K562 (cell line): Measurements from ENCODE around the gene LRP2. TPM values are rescaled to one million over a fixed set of nuclear protein-coding genes. Genes with fewer than 3 reads are reported as not detected.

Source experiments
- ATAC-seq: fragments of 200-7000 bp; cut with Tn5 transposase; 3 replicates; pipeline ENCODE4 v1.9.1; 2020; ENCODE audit warnings: moderate library complexity
- BruUV-seq: library from RNA; stranded (reverse); fragments of 400-500 nt; replicated peaks from 2 replicates; lab custom pipeline; 2021; lab: Mats Ljungman, UMichigan
- CTCF ChIA-PET: fragments of 300-600 bp; formaldehyde crosslinking; extraction: SDS; loops from one replicate; lab custom pipeline; 2021; ENCODE audit warnings: low intra/inter-chr PET ratio; lab: Yijun Ruan, JAX
- POLR2A ChIA-PET: fragments of 300-600, 350-650 bp; sonication (Branson Sonifier 250); formaldehyde crosslinking; extraction: SDS; loops from one replicate; lab custom pipeline; 2021; ENCODE audit warnings: antibody characterized with exemption, inconsistent platforms; lab: Yijun Ruan, JAX
- DNase-seq, 4 experiments: peaks; one replicate each; pipeline versions ENCODE4 v3.0.0 to v3.0.0-alpha.2; 2011 to 2018; ENCODE audit warnings: low spot score in 3 of 4, mixed read lengths in 3 of 4; ENCODE audit errors: extremely low read depth in 1 of 4
- FAIRE-seq: peaks from 2 replicates; lab custom pipeline; 2011; peaks lifted over from hg19 to GRCh38; lab: Jason Lieb, UNC
- H2AFZ ChIP-seq: 2 replicates; pipeline ENCODE4 v1.6.0; 2011; ENCODE audit warnings: low read depth, low read length, control low read depth, inconsistent platforms
- H3K27ac ChIP-seq: fragments of 200-600 bp; 3 replicates; pipeline ENCODE4 v1.8.0; 2011; ENCODE audit warnings: low read depth, mild to moderate bottlenecking, control low read depth, inconsistent platforms, low read length, moderate library complexity, mixed read lengths; ENCODE audit errors: extremely low read depth
- H3K27me3 ChIP-seq, 2 experiments: fragments of 300-600 bp in 1 of 2; 2 replicates in 1 of 2; 3 replicates in 1 of 2; pipeline versions ENCODE4 v1.6.0 to v1.8.0; 2011; ENCODE audit warnings: inconsistent platforms in 2 of 2, low read length in 2 of 2, mild to moderate bottlenecking in 1 of 2, mixed read lengths in 1 of 2, moderate library complexity in 1 of 2; ENCODE audit not compliant: control insufficient read depth in 2 of 2, insufficient read depth in 2 of 2
- H3K36me3 ChIP-seq: fragments of 300-600 bp; 3 replicates; pipeline ENCODE4 v1.8.0; 2011; ENCODE audit warnings: mild to moderate bottlenecking, low read length, inconsistent platforms; ENCODE audit not compliant: control insufficient read depth, insufficient read depth
- H3K4me1 ChIP-seq, 2 experiments: fragments of 200-600 bp in 1 of 2; replicated peaks in 1 of 2; 2 replicates in 1 of 2; 3 replicates in 1 of 2; pipeline versions ENCODE4 v1.5.1 to v1.8.0; 2011; ENCODE audit warnings: inconsistent platforms in 2 of 2, low read length in 2 of 2, mild to moderate bottlenecking in 1 of 2, mixed read lengths in 1 of 2, moderate library complexity in 1 of 2; ENCODE audit not compliant: control insufficient read depth in 2 of 2, insufficient read depth in 2 of 2
- H3K4me2 ChIP-seq: 2 replicates; pipeline ENCODE4 v1.6.1; 2011; ENCODE audit warnings: low read length, control low read depth, inconsistent platforms, mixed read lengths; ENCODE audit not compliant: insufficient read depth
- H3K4me3 ChIP-seq: fragments of 200-600 bp; sonication (generic), shearing (Covaris generic); 2 replicates; pipeline ENCODE4 v1.5.1; 2016; ENCODE audit warnings: control low read depth, inconsistent platforms
- H3K79me2 ChIP-seq: fragments of 200-600 bp; 3 replicates; pipeline ENCODE4 v1.8.0; 2011; ENCODE audit warnings: low read length, inconsistent platforms; ENCODE audit not compliant: control insufficient read depth, insufficient read depth
- H3K9ac ChIP-seq, 2 experiments: 2 replicates each; pipeline versions ENCODE4 v1.6.0 to v1.6.1; 2011; ENCODE audit warnings: low read depth in 2 of 2, low read length in 2 of 2, control low read depth in 1 of 2, inconsistent platforms in 1 of 2, mild to moderate bottlenecking in 1 of 2, mixed read lengths in 1 of 2; ENCODE audit not compliant: insufficient read depth in 1 of 2
- H3K9me1 ChIP-seq: one replicate; pipeline ENCODE4 v1.6.0; 2011; ENCODE audit warnings: inconsistent platforms, mild to moderate bottlenecking, low read length, moderate library complexity; ENCODE audit not compliant: control insufficient read depth, insufficient read depth
- H3K9me3 ChIP-seq: replicated peaks from 2 replicates; pipeline ENCODE4 v1.5.1; 2011; ENCODE audit warnings: low read depth, low read length, inconsistent platforms; ENCODE audit not compliant: control insufficient read depth, insufficient read depth
- H4K20me1 ChIP-seq: replicated peaks from 2 replicates; pipeline ENCODE4 v1.6.1; 2011; ENCODE audit warnings: low read length, inconsistent platforms, mixed read lengths; ENCODE audit not compliant: control insufficient read depth, insufficient read depth
- CEBPG ChIP-seq, 3 experiments: fragments of 200-800 bp in 1 of 3; sonication (Bioruptor generic) in 1 of 3; sonication (generic) in 1 of 3; formaldehyde crosslinking in 1 of 3; IDR thresholded peaks in 2 of 3; conservative IDR thresholded peaks in 1 of 3; 2 replicates each; pipeline versions ENCODE4 v1.6.1 to v1.8.0; 2016 to 2022; ENCODE audit warnings: missing compliant biosample characterization in 2 of 3, missing genetic modification characterization in 2 of 3, mild to moderate bottlenecking in 1 of 3, missing genetic modification reagents in 1 of 3
- CHCHD3 ChIP-seq: fragments of 250-450 bp; sonication (Bioruptor Pico); IDR thresholded peaks from 2 replicates; pipeline ENCODE4 v2.1.2; 2022; ENCODE audit warnings: mild to moderate bottlenecking
- CTBP1 ChIP-seq: fragments of 450-650 bp; IDR thresholded peaks from 2 replicates; pipeline ENCODE4 v1.6.1; 2016; ENCODE audit warnings: borderline replicate concordance
- DLX4 ChIP-seq: fragments of 250-450 bp; sonication (Bioruptor Pico); IDR thresholded peaks from 2 replicates; pipeline ENCODE4 v1.6.1; 2021; ENCODE audit warnings: mild to moderate bottlenecking
- GABPA ChIP-seq: fragments of 200-800 bp; sonication (Bioruptor generic); conservative IDR thresholded peaks from 2 replicates; pipeline ENCODE4 v1.6.1; 2016; ENCODE audit warnings: low read depth, missing genetic modification characterization, missing compliant biosample characterization
- GTF2F1 ChIP-seq: IDR thresholded peaks from 2 replicates; pipeline ENCODE4 v1.6.1; 2011; ENCODE audit warnings: low read depth, low read length, improper control_type of control experiment
- HNRNPUL1 ChIP-seq: fragments of 200-400 bp; formaldehyde crosslinking; IDR thresholded peaks from 2 replicates; pipeline ENCODE4 v1.6.1; 2017; ENCODE audit warnings: low read length
- ILK ChIP-seq: fragments of 450-650 bp; IDR thresholded peaks from 2 replicates; pipeline ENCODE4 v1.6.1; 2016; ENCODE audit warnings: missing genetic modification characterization, low read depth, mild to moderate bottlenecking, missing compliant biosample characterization, moderate library complexity, borderline replicate concordance
- JUN ChIP-seq, 2 experiments: sonication (generic) in 1 of 2; formaldehyde crosslinking in 1 of 2; IDR thresholded peaks; 2 replicates each; pipeline versions ENCODE4 v1.6.1 to v1.8.0; 2012 to 2022; ENCODE audit warnings: borderline replicate concordance in 2 of 2, mild to moderate bottlenecking in 2 of 2, improper control_type of control experiment in 1 of 2, low read depth in 1 of 2, low read length in 1 of 2, missing genetic modification reagents in 1 of 2
- KDM4B ChIP-seq, 2 experiments: fragments of 450-650 bp in 1 of 2; sonication (generic) in 1 of 2; IDR thresholded peaks; 2 replicates each; pipeline ENCODE4 v1.6.1; 2016 to 2017; ENCODE audit warnings: borderline replicate concordance in 2 of 2, antibody characterized with exemption in 1 of 2, low read depth in 1 of 2, mild to moderate bottlenecking in 1 of 2
- MAFG ChIP-seq: fragments of 450-650 bp; conservative IDR thresholded peaks from 2 replicates; pipeline ENCODE4 v1.6.1; 2016; ENCODE audit warnings: missing genetic modification characterization, missing compliant biosample characterization
- MEIS2 ChIP-seq: fragments of 450-650 bp; IDR thresholded peaks from 2 replicates; pipeline ENCODE4 v1.6.1; 2014; ENCODE audit warnings: mild to moderate bottlenecking; ENCODE audit not compliant: partially characterized antibody
- MTA2 ChIP-seq: fragments of 450-650 bp; IDR thresholded peaks from 2 replicates; pipeline ENCODE4 v1.6.1; 2016; ENCODE audit warnings: low read depth
- NCOA1 ChIP-seq: fragments of 450-650 bp; IDR thresholded peaks from 2 replicates; pipeline ENCODE4 v1.6.1; 2016; ENCODE audit warnings: low read depth
- NCOR1 ChIP-seq: fragments of 450-650 bp; IDR thresholded peaks from 2 replicates; pipeline ENCODE4 v1.6.1; 2016; ENCODE audit warnings: mild to moderate bottlenecking, moderate library complexity
- NKRF ChIP-seq: fragments of 450-650 bp; IDR thresholded peaks from 2 replicates; pipeline ENCODE4 v1.6.1; 2016; ENCODE audit warnings: borderline replicate concordance
- PHF8 ChIP-seq: fragments of 200-600 bp; sonication (generic); IDR thresholded peaks from 2 replicates; pipeline ENCODE4 v1.6.1; 2012; ENCODE audit warnings: mixed run types, mild to moderate bottlenecking, inconsistent platforms, low read length, moderate library complexity, borderline replicate concordance
- ZNF561 ChIP-seq: fragments of 450-650 bp; formaldehyde crosslinking; conservative IDR thresholded peaks from 2 replicates; pipeline ENCODE4 v1.4.0; 2020; ENCODE audit warnings: mild to moderate bottlenecking, moderate library complexity
- WGBS: fragments of 100-300 bp; shearing (Covaris generic); methylation state at CpG from one replicate; pipeline ENCODE4 v1.1.6; 2016; ENCODE audit warnings: low coverage, mixed read lengths; ENCODE audit not compliant: insufficient coverage; ENCODE audit errors: missing lambda C conversion rate; 5-methylcytosine and 5-hydroxymethylcytosine counted together
- in situ Hi-C: fragments of 300-500 bp; cut with MboI; formaldehyde crosslinking; loops from 4 replicates; pipeline ENCODE4 v1.15.0; 2018; ENCODE audit warnings: inconsistent platforms, mixed read lengths
- intact Hi-C: fragments of 100-400 bp; cut with micrococcal nuclease; formaldehyde crosslinking; loops from 2 replicates; pipeline ENCODE4 v1.14.2; 2022
- polyA plus RNA-seq, 8 experiments: library from polyadenylated mRNA; depleted of rRNA in 4 of 8; stranded (reverse) in 5 of 8; unstranded in 3 of 8; fragments of >200 nt; fragmentation: Nextera tagmentation in 2 of 8; fragmentation: Illumina TruSeq in 1 of 8; extraction: Ambion mirVana in 2 of 8; extraction: Trizol in 1 of 8; gene quantifications; 2 replicates each; pipeline versions ENCODE4 v1.2.1 to v1.2.3, GENCODE V29; 2011 to 2014; ENCODE audit warnings: inconsistent platforms in 1 of 8, missing spikeins in 1 of 8
- total RNA-seq, 7 experiments: library from RNA; depleted of rRNA in 6 of 7; stranded (reverse); fragments of >200 nt in 6 of 7; fragmentation: Illumina TruSeq in 2 of 7; extraction: Trizol in 2 of 7; gene quantifications; 2 replicates each; pipeline versions ENCODE4 v1.2.1 to v1.2.3, GENCODE V29; 2011 to 2021; ENCODE audit warnings: low replicate concordance in 1 of 7
- TF ChIP-seq, protein P1 (sequence below): fragments of 450-650 bp; formaldehyde crosslinking; IDR thresholded peaks from 2 replicates; pipeline ENCODE4 v1.4.0; 2022; ENCODE audit warnings: missing genetic modification characterization

The LRP2 gene
- total and polyA plus RNA-seq, 9 of the 15 experiments (the other 6 are each of a cell fraction or from before 2014, with no cell fraction given): 0.04 to 0.18 (median 0.11) TPM; not detected in 1

- Histone ChIP-seq H3K9me3 (no peaks in the 10 kb centered on the region), H3K27me3 (no peaks in the 10 kb centered on the region), H4K20me1 (no peaks in the 10 kb centered on the region), H3K79me2 (no peaks in the 10 kb centered on the region), H3K4me1 (peaks cover 0 to 7% of the 10 kb centered on the region in 2 experiments; a peak in 3 of 5 replicates), H3K9me1 (no peaks in the 10 kb centered on the region), H3K4me2 (no peak overlapping the region), H3K4me3 (no peak overlapping the region), H3K9ac (no peak overlapping the region), H2AFZ (no peak overlapping the region), H3K27ac (no peak overlapping the region), H3K36me3 (no peaks in the 10 kb centered on the region)
- in situ Hi-C loops (no loop called here), intact Hi-C loops (no loop called here)
- WGBS: 50% methylated on average over 6 of the region's 6 CpGs
- ATAC-seq (no peak), DNase-seq (no peak), FAIRE-seq (no peak)
- ChIA-PET CTCF (interaction anchor here (0.7 kb wide), 1 partner anchor 567 kb away, joined by 3 read pairs; no protein-coding TSS in a partner anchor), POLR2A (no interaction called here)
- no TSS peak for BruUV-seq
- TF ChIP-seq MAFG (tag) (no peak), HNRNPUL1 (no peak), CTBP1 (no peak), GTF2F1 (no peak), JUN (IDR thresholded peaks at IDR 0.05; ENCODE audit: borderline replicate concordance, low read depth, low read length) (no peak), JUN (CRISPR knock-in tag; IDR thresholded peaks at IDR 0.05; ENCODE audit: borderline replicate concordance) (no peak), MTA2 (no peak), ZNF561 (CRISPR knock-in tag) (no peak), KDM4B (IDR thresholded peaks at IDR 0.05; ENCODE audit: borderline replicate concordance in 2 of 2, low read depth in 1 of 2) (no peak), CHCHD3 (no peak), MEIS2 (no peak), NCOR1 (no peak), NCOA1 (no peak), GABPA (tag) (no peak), PHF8 (no peak), NKRF (no peak), DLX4 (CRISPR knock-in tag) (no peak), ILK (tag) (no peak), CEBPG (CRISPR knock-in tag; IDR thresholded peaks at IDR 0.05) (no peak), CEBPG (tag; conservative IDR thresholded peaks at IDR 0.05 in 1 of 2, IDR thresholded peaks at IDR 0.05 in 1 of 2) (no peak)
- TF ChIP-seq, protein P1, sequence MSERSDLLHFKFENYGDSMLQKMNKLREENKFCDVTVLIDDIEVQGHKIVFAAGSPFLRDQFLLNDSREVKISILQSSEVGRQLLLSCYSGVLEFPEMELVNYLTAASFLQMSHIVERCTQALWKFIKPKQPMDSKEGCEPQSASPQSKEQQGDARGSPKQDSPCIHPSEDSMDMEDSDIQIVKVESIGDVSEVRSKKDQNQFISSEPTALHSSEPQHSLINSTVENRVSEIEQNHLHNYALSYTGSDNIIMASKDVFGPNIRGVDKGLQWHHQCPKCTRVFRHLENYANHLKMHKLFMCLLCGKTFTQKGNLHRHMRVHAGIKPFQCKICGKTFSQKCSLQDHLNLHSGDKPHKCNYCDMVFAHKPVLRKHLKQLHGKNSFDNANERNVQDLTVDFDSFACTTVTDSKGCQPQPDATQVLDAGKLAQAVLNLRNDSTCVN (CRISPR knock-in tag): no peak
Observed at GRCh38 chr2:169090133-169090820, 272.1 kb downstream of the LRP2 start.
